PC-9 (cell line): ENCODE measurements around the gene ADAMTS15.

Source experiments
- CTCF ChIP-seq: fragments of 200-600 bp; sonication (generic); conservative IDR thresholded peaks from 2 replicates; pipeline ENCODE4 v1.6.1; 2017; ENCODE audit warnings: mixed run types, antibody characterized with exemption, mild to moderate bottlenecking, moderate library complexity
- EZH2 ChIP-seq: fragments of 200-600 bp; sonication (generic); IDR thresholded peaks from 2 replicates; pipeline ENCODE4 v1.8.0; 2017; ENCODE audit warnings: antibody characterized with exemption, low read depth

- TF ChIP-seq CTCF, result no peak
- TF ChIP-seq EZH2, result no peak
Observed at GRCh38 chr11:130486987-130487923, 38.8 kb downstream of the ADAMTS15 start.
